GM12872 (cell line): Measurements from ENCODE around the gene SKOR2.

ENCODE experiments used
- CTCF ChIP-seq: IDR thresholded peaks from 3 replicates; pipeline ENCODE4 v1.5.1; 2011; ENCODE audit warnings: low read depth, mild to moderate bottlenecking, low read length, moderate library complexity; ENCODE audit not compliant: insufficient read depth

Gene SKOR2

GRCh38 chr18:47254341-47254939 is 3.0 kb upstream of the SKOR2 start:
- TF ChIP-seq CTCF: no peak

GRCh38 chr18:47253101-47253654 is 1.7 kb upstream of the SKOR2 start:
- no peak for TF ChIP-seq CTCF

- no peak for TF ChIP-seq CTCF
These were observed 941 bp downstream of the SKOR2 start for GRCh38 chr18:47250391-47251046.

GRCh38 chr18:47249314-47249981 is 2.0 kb downstream of the SKOR2 start:
- TF ChIP-seq CTCF: no peak

GRCh38 chr18:47248604-47249313 is 2.7 kb downstream of the SKOR2 start:
- no peak for TF ChIP-seq CTCF

GRCh38 chr18:47248115-47248603 is 3.3 kb downstream of the SKOR2 start:
- no peak for TF ChIP-seq CTCF
